SKM-1 treated with dmso at 0.1 percent for 144 hours (cell line): ENCODE measurements around the gene C1orf94.
"Not testable (repeated sequence)": the region's sequence is repeated elsewhere in the genome, so short reads cannot be mapped to it uniquely, and the experiment has no call there.

Experiments used
- DNase-seq: peaks from one replicate; lab custom pipeline; 2025; ENCODE audit not compliant: unreplicated experiment; lab: John Stamatoyannopoulos, UW

C1orf94 gene

GRCh38 chr1:34164771-34165391 lies 11.8 kb upstream of the C1orf94 start, which contains the start of gene CSMD2:
Gene CSMD2 (minus strand): TSS chr1:34165230. CDS start chr1:34165097, 133 bp downstream.
- DNase-seq: no peak

GRCh38 chr1:34165422-34165921 lies 11.2 kb upstream of the C1orf94 start:
- DNase-seq: no peak

GRCh38 chr1:34166191-34166624 lies 10.5 kb upstream of the C1orf94 start:
- DNase-seq: no peak

- DNase-seq: no peak
Observed at GRCh38 chr1:34166625-34167361, 9.9 kb upstream of the C1orf94 start.

GRCh38 chr1:34167389-34167788 lies 9.3 kb upstream of the C1orf94 start:
- DNase-seq: no peak

- DNase-seq: no peak
Observed at GRCh38 chr1:34175744-34176143, 963 bp upstream of the C1orf94 start.

GRCh38 chr1:34178072-34178471 lies 1.4 kb downstream of the C1orf94 start:
- no peak for DNase-seq

- not testable (repeated sequence) for DNase-seq
Observed at GRCh38 chr1:34183381-34183780, 6.7 kb downstream of the C1orf94 start.

GRCh38 chr1:34186741-34187494 lies 10.2 kb downstream of the C1orf94 start:
- no peak for DNase-seq

GRCh38 chr1:34188418-34188817 lies 11.7 kb downstream of the C1orf94 start:
- DNase-seq: no peak

- no peak for DNase-seq
Observed at GRCh38 chr1:34188985-34189384, 12.3 kb downstream of the C1orf94 start.

GRCh38 chr1:34190692-34191091 lies 14.0 kb downstream of the C1orf94 start:
- no peak for DNase-seq

- no peak for DNase-seq
Observed at GRCh38 chr1:34192621-34193020, 15.9 kb downstream of the C1orf94 start.

GRCh38 chr1:34199927-34200326 lies 23.2 kb downstream of the C1orf94 start:
- DNase-seq: no peak

- no peak for DNase-seq
Observed at GRCh38 chr1:34212673-34213072, 36.0 kb downstream of the C1orf94 start.

GRCh38 chr1:34213956-34214355 lies 37.2 kb downstream of the C1orf94 start:
- DNase-seq: no peak

GRCh38 chr1:34231441-34231840 lies 54.7 kb downstream of the C1orf94 start:
- no peak for DNase-seq

GRCh38 chr1:34235594-34235993 lies 58.9 kb downstream of the C1orf94 start:
- no peak for DNase-seq

GRCh38 chr1:34236089-34236488 lies 59.4 kb downstream of the C1orf94 start:
- no peak for DNase-seq

- no peak for DNase-seq
Observed at GRCh38 chr1:34237151-34237815, 60.6 kb downstream of the C1orf94 start.

- no peak for DNase-seq
Observed at GRCh38 chr1:34245967-34246366, 69.3 kb downstream of the C1orf94 start.
